T-helper 9 cell (primary cell): Measurements from ENCODE around the gene MGAT5.

Source experiments
- DNase-seq: peaks from one replicate; pipeline ENCODE4 v3.0.0-alpha.2; 2020

MGAT5 gene

GRCh38 chr2:134482131-134482723 lies 228.4 kb downstream of the MGAT5 start:
- DNase-seq = no peak

- DNase-seq = no peak
Observed at GRCh38 chr2:134482766-134483340, 229.0 kb downstream of the MGAT5 start.

GRCh38 chr2:134489732-134490384 lies 236.0 kb downstream of the MGAT5 start:
- no peak for DNase-seq

GRCh38 chr2:134490559-134490958 lies 236.7 kb downstream of the MGAT5 start:
- no peak for DNase-seq

- no peak for DNase-seq
Observed at GRCh38 chr2:134491022-134491421, 237.2 kb downstream of the MGAT5 start.

- no peak for DNase-seq
Observed at GRCh38 chr2:134491771-134492441, 238.0 kb downstream of the MGAT5 start.

- no peak for DNase-seq
Observed at GRCh38 chr2:134493797-134494196, 239.9 kb downstream of the MGAT5 start.

GRCh38 chr2:134498654-134499053 lies 244.8 kb downstream of the MGAT5 start:
- no peak for DNase-seq

- DNase-seq = no peak
Observed at GRCh38 chr2:134499307-134499926, 245.5 kb downstream of the MGAT5 start.

- no peak for DNase-seq
Observed at GRCh38 chr2:134500211-134500935, 246.5 kb downstream of the MGAT5 start.

GRCh38 chr2:134501476-134502091 lies 247.7 kb downstream of the MGAT5 start:
- no peak for DNase-seq

- no peak for DNase-seq
Observed at GRCh38 chr2:134502104-134502503, 248.2 kb downstream of the MGAT5 start.
